Measurements from ENCODE around the gene SYT1.

SYT1 gene

DNA sequence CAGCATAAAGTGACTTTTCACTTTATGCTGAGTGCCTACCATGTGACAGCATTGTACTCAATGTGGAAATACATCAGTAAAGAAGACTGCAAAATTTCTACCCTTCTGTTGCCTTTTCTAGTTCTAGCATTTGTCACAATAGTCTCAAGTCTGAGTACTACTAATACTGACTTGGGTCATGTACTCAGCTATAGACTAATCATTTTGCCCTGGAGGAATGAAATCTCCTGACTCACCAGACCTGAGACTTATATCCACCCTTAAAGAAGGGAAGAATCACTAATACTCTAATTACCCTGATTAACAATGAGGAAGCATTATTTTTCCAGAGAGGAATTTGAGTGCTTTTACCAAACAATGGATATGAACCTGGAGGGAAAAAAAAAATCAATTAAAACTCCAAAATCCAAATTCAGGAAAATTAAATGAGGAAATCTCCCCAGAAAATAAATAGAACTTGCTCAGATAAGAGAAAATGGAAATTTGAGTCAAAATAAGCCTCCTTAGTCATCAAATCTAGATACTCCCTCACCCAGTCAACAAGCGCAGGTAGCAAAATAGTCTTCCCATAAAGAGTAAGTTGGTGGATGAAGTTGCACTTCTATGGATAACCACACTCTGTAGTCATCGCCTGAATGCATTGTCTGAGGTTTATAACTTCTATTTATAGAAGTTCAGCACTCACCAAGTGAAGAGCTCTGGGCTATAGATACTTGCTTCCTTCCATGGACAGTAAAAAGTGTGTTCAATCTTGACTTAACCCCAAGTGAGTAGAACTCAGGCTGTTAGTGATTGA is 386.6 kb downstream of the SYT1 start:
- DNase-seq: no peak
- Histone ChIP-seq H3K27me3 (ENCODE audit: insufficient read depth, low read depth, severe bottlenecking) (no peaks in the 10 kb centered on the region), H3K4me3 (ENCODE audit: low read depth, low read length) (no peak overlapping the region), H3K27ac (no peak overlapping the region), H3K9me3 (ENCODE audit: severe bottlenecking) (no peaks in the 10 kb centered on the region), H3K36me3 (no peaks in the 10 kb centered on the region; the same call in 1 of the 2 replicates)
- TF ChIP-seq, protein P1, sequence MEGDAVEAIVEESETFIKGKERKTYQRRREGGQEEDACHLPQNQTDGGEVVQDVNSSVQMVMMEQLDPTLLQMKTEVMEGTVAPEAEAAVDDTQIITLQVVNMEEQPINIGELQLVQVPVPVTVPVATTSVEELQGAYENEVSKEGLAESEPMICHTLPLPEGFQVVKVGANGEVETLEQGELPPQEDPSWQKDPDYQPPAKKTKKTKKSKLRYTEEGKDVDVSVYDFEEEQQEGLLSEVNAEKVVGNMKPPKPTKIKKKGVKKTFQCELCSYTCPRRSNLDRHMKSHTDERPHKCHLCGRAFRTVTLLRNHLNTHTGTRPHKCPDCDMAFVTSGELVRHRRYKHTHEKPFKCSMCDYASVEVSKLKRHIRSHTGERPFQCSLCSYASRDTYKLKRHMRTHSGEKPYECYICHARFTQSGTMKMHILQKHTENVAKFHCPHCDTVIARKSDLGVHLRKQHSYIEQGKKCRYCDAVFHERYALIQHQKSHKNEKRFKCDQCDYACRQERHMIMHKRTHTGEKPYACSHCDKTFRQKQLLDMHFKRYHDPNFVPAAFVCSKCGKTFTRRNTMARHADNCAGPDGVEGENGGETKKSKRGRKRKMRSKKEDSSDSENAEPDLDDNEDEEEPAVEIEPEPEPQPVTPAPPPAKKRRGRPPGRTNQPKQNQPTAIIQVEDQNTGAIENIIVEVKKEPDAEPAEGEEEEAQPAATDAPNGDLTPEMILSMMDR (IDR thresholded peaks at IDR 0.05; ENCODE audit: low read depth, low read length): no peak

DNA sequence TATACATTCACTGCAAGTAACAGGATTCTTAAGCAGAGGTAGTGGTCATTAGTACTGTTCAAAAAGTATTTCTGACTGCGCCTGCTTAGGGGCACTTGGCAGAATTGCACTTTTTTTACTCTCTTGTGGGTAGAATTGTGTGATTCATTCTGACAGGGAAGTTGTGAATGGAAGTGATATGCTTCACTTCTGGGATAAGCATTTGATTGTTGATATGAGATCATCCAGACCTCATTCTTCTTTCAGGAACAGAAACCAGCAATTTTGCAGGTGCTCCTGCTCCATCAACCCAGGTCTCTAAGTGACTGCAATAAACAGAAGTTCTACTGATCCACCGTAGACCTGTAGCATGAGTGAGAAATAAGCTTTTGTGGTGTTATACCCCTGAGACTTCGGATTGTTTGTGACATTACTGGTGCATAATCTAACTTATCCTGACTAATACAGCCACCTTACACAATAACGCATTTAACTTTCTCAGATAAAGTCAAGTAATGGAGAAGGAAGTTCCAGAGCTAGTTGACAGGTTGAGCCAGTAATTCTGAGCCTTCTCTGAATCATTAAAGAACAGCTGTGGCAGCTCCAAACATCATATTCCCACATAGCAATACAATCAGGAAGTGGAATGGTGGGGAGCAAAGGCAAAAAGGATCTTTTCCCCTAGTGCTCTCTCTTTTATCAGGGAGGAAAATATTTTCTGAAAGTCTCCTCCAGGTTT is 387.9 kb downstream of the SYT1 start:
- TF ChIP-seq, protein P1 (IDR thresholded peaks at IDR 0.05; ENCODE audit: low read depth, low read length): no peak
- H3K9me3 ChIP-seq (ENCODE audit: severe bottlenecking): no peaks in the 10 kb centered on the region
- no peak for DNase-seq
- H3K27me3 ChIP-seq (ENCODE audit: insufficient read depth, low read depth, severe bottlenecking): no peaks in the 10 kb centered on the region
- H3K4me3 ChIP-seq (ENCODE audit: low read depth, low read length): no peak overlapping the region
- no peak overlapping the region for H3K27ac ChIP-seq
- no peaks in the 10 kb centered on the region; the same call in 1 of the 2 replicates for H3K36me3 ChIP-seq

DNA sequence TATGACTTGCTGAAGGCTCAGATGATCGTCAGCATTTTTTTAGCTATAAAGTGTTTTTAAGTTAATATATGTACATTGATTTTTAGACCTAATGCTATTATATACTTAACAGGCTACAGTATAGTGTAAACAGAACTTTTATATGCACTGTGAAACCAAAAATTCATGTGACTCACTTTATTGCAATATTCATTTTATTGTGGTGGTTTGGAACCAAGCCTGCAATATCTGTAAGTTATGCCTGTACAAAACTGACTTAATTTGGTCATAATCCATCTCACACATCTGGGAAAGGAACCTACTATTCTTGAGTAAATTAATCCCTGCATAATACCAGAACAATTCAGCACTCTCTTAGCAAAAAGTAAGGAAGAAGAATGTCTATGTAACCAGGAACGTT is 390.7 kb downstream of the SYT1 start:
- no peak overlapping the region for H3K4me3 ChIP-seq (ENCODE audit: low read depth, low read length)
- H3K36me3 ChIP-seq: no peaks in the 10 kb centered on the region; the same call in 1 of the 2 replicates
- H3K9me3 ChIP-seq (ENCODE audit: severe bottlenecking): no peaks in the 10 kb centered on the region
- TF ChIP-seq, protein P1 (IDR thresholded peaks at IDR 0.05; ENCODE audit: low read depth, low read length): no peak
- no peak for DNase-seq
- no peaks in the 10 kb centered on the region for H3K27me3 ChIP-seq (ENCODE audit: insufficient read depth, low read depth, severe bottlenecking)
- H3K27ac ChIP-seq: no peak overlapping the region

DNA sequence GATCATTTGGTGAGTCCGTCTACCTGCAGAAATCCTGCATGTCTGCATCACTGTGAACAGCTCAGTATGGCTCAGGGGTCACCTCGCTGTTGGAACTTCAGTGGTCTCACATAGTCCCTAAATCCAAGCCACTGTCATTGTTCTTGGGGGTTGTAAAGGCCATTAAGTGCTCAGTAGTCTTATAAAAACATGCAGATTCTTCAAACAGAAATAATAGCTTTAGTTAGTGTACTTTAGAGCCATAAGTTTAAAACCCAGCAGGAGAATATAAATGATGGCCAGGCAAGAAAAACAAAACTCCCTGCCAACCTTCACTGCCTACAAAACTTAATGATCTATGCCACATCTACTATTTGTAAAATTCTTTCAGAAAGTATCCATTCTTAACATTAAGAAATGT is 396.3 kb downstream of the SYT1 start:
- Histone ChIP-seq H3K9me3 (ENCODE audit: severe bottlenecking) (no peaks in the 10 kb centered on the region), H3K36me3 (no peaks in the 10 kb centered on the region; the same call in none of the 2 replicates), H3K27me3 (ENCODE audit: insufficient read depth, low read depth, severe bottlenecking) (no peaks in the 10 kb centered on the region), H3K4me3 (ENCODE audit: low read depth, low read length) (no peak overlapping the region), H3K27ac (no peak overlapping the region)
- no peak for DNase-seq
- TF ChIP-seq, protein P1 (IDR thresholded peaks at IDR 0.05; ENCODE audit: low read depth, low read length): no peak

DNA sequence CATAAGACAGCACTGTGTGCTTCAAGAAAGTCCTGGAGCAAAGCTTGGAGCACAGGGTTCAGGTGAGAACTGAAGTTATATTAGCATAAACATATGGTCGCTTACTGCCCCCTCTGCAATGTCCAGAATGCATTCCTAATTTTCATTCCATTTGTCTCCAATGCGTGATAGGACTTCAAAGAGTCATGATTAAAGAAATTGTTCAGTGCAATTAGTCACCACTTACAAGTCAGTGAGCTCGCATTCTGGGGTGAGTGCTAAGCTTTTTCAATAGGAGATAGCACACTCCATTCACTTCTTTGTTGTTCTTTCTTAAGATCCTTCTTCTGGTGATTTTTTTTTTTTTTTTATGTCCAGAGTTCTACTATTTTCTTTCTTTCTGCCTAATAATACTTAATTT is 398.4 kb downstream of the SYT1 start:
- H3K4me3 ChIP-seq (ENCODE audit: low read depth, low read length): no peak overlapping the region
- DNase-seq: no peak
- H3K9me3 ChIP-seq (ENCODE audit: severe bottlenecking): no peaks in the 10 kb centered on the region
- no peaks in the 10 kb centered on the region for H3K27me3 ChIP-seq (ENCODE audit: insufficient read depth, low read depth, severe bottlenecking)
- no peak overlapping the region for H3K27ac ChIP-seq
- H3K36me3 ChIP-seq: no peaks in the 10 kb centered on the region; the same call in none of the 2 replicates
- TF ChIP-seq, protein P1 (IDR thresholded peaks at IDR 0.05; ENCODE audit: low read depth, low read length): no peak
